Measurements from ENCODE around the gene ALG10B. TPM values are rescaled to one million over a fixed set of nuclear protein-coding genes. Genes with fewer than 3 reads are reported as not detected.
"Not testable (repeated sequence)": the region's sequence is repeated elsewhere in the genome, so short reads cannot be mapped to it uniquely, and the experiment has no call there.

The ALG10B gene
- total and polyA plus RNA-seq, 2 donors (not counting 3 experiments of a cell fraction or from before 2014, with no cell fraction given), result 8.0 to 9.0 TPM

DNA sequence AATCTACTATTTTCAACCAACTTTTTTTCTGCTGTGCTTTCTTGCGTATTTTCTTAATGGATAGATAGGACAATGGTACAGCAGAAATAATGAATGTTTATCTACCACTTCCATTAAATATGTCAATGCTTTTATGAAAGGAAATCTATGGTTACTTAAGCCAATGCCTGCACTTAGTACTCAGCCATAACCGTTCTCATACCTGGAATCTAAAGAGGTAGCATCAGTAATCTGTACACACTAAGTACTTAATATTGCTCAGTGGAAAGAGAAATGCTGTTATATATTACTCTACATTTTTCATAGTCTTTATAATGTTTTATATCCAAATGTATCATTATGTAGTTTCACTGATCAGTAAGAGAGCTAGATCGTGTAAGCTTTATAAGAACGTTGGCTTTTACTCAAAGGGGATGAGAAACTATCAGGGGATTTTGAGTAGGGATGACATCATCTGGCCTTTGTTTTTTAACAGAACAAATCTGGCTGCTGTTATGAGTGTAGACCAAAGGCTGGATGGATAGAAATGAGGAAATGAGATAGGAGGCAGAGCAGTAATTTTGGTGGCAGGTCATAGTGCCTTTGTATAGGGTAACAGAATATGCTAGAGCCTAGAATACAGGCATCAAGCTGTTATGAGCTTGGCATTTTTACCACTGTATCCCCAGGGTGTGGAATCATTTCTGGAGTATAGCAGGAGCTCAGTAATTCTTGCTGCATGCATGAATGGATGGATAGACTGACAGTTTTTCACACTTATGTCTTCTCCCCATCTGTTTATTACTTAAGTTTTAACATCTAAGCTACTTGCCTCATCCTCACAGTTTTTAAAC lies 34.0 kb downstream of the ALG10B start:
- Histone ChIP-seq H3K9me1 (replicated peaks; ENCODE audit: control insufficient read depth, extremely low read depth, insufficient read depth, low read length) (no peaks in the 10 kb centered on the region), H3K27ac (ENCODE audit: insufficient read depth, low read depth, low read length) (no peak overlapping the region), H3K9me3 (replicated peaks; ENCODE audit: control insufficient read depth, insufficient read depth, low read length) (no peaks in the 10 kb centered on the region), H3K4me1 (ENCODE audit: control insufficient read depth, extremely low read depth, insufficient read depth, low read length) (no peaks in the 10 kb centered on the region), H4K20me1 (replicated peaks; ENCODE audit: control insufficient read depth, extremely low read depth, insufficient read depth, low read length) (no peaks in the 10 kb centered on the region), H2AFZ (ENCODE audit: low read depth, low read length) (no peak overlapping the region), H3K4me2 (ENCODE audit: insufficient read depth, low read length) (no peak overlapping the region), H3K27me3 (ENCODE audit: control insufficient read depth in 2 of 2, insufficient read depth in 2 of 2, low read length in 2 of 2) (no peaks in the 10 kb centered on the region), H3K4me3 (replicated peaks in 1 of 3; ENCODE audit: insufficient read depth in 1 of 3, low read depth in 1 of 3, low read length in 3 of 3) (no peak overlapping the region), H3K36me3 (ENCODE audit: control insufficient read depth in 2 of 2, extremely low read depth in 1 of 2, insufficient read depth in 2 of 2, low read length in 2 of 2) (no peaks in the 10 kb centered on the region), H3K79me2 (ENCODE audit: control insufficient read depth, insufficient read depth, low read length) (no peaks in the 10 kb centered on the region), H3K9ac (replicated peaks; ENCODE audit: extremely low read depth, insufficient read depth, low read length) (no peak overlapping the region)
- DNase-seq (ENCODE audit: low read depth, low spot score) (no peak), FAIRE-seq (no peak)
- CTCF ChIA-PET, result no interaction called here
- TF ChIP-seq, protein P1, sequence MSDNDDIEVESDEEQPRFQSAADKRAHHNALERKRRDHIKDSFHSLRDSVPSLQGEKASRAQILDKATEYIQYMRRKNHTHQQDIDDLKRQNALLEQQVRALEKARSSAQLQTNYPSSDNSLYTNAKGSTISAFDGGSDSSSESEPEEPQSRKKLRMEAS (IDR thresholded peaks at IDR 0.05; ENCODE audit: insufficient read depth, insufficient read length), result no peak
- TF ChIP-seq MYC (IDR thresholded peaks at IDR 0.05; ENCODE audit: low read depth, low read length) (no peak), EZH2 (IDR thresholded peaks at IDR 0.05; ENCODE audit: borderline replicate concordance, low read depth, low read length, severe bottlenecking) (no peak), POLR2AphosphoS5 (IDR thresholded peaks at IDR 0.05; ENCODE audit: insufficient read depth, low read depth, low read length) (no peak), POLR2A (IDR thresholded peaks at IDR 0.05; ENCODE audit: low read depth, low read length) (no peak), FOS (IDR thresholded peaks at IDR 0.05; ENCODE audit: borderline replicate concordance, insufficient read depth, low read length) (no peak), GATA2 (IDR thresholded peaks at IDR 0.05; ENCODE audit: insufficient read depth, insufficient read length, low read depth, low read length) (no peak), JUN (IDR thresholded peaks at IDR 0.05; ENCODE audit: borderline replicate concordance, insufficient read depth, insufficient read length, low read depth) (no peak)
- TF ChIP-seq, protein P2, sequence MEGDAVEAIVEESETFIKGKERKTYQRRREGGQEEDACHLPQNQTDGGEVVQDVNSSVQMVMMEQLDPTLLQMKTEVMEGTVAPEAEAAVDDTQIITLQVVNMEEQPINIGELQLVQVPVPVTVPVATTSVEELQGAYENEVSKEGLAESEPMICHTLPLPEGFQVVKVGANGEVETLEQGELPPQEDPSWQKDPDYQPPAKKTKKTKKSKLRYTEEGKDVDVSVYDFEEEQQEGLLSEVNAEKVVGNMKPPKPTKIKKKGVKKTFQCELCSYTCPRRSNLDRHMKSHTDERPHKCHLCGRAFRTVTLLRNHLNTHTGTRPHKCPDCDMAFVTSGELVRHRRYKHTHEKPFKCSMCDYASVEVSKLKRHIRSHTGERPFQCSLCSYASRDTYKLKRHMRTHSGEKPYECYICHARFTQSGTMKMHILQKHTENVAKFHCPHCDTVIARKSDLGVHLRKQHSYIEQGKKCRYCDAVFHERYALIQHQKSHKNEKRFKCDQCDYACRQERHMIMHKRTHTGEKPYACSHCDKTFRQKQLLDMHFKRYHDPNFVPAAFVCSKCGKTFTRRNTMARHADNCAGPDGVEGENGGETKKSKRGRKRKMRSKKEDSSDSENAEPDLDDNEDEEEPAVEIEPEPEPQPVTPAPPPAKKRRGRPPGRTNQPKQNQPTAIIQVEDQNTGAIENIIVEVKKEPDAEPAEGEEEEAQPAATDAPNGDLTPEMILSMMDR (IDR thresholded peaks at IDR 0.05; ENCODE audit: extremely low read depth in 1 of 2, insufficient read depth in 1 of 2, low read depth in 1 of 2, low read length in 2 of 2), result no peak
- BruUV-seq (replicated peaks), result no TSS peak
- intact Hi-C loops (cut with micrococcal nuclease), result no loop called here
- POLR2A ChIA-PET, result no interaction called here
- dilution Hi-C loops (cut with MboI; ENCODE audit: extremely low pct_ligation_motif_present, low sequenced_read_pairs), result no loop called here

DNA sequence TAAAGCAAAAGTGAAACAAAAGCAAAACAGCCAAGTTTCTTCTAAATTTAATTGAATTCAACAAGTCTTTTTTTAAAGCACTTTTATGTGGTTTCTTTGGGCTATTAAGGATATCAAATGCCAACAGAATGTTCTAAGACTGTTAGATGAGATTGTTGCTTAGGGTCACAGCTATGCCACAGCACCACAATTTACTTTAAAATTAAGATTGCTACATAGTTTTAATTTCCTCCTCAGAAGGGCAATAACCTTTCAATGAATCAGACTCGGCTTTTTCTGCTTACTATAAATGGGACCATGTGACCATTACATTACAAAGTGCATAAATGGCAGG lies 34.6 kb downstream of the ALG10B start:
- H3K9me3 ChIP-seq (replicated peaks; ENCODE audit: control insufficient read depth, insufficient read depth, low read length); dilution Hi-C loops (cut with MboI; ENCODE audit: extremely low pct_ligation_motif_present, low sequenced_read_pairs); H3K4me3 ChIP-seq (replicated peaks in 1 of 3; ENCODE audit: insufficient read depth in 1 of 3, low read depth in 1 of 3, low read length in 3 of 3); H3K9ac ChIP-seq (replicated peaks; ENCODE audit: extremely low read depth, insufficient read depth, low read length); H3K9me1 ChIP-seq (replicated peaks; ENCODE audit: control insufficient read depth, extremely low read depth, insufficient read depth, low read length); DNase-seq (ENCODE audit: low read depth, low spot score); H3K4me2 ChIP-seq (ENCODE audit: insufficient read depth, low read length); H3K79me2 ChIP-seq (ENCODE audit: control insufficient read depth, insufficient read depth, low read length); H3K4me1 ChIP-seq (ENCODE audit: control insufficient read depth, extremely low read depth, insufficient read depth, low read length); POLR2A ChIA-PET; H3K27ac ChIP-seq (ENCODE audit: insufficient read depth, low read depth, low read length); H3K27me3 ChIP-seq (ENCODE audit: control insufficient read depth in 2 of 2, insufficient read depth in 2 of 2, low read length in 2 of 2); H4K20me1 ChIP-seq (replicated peaks; ENCODE audit: control insufficient read depth, extremely low read depth, insufficient read depth, low read length); FAIRE-seq; CTCF ChIA-PET; intact Hi-C loops (cut with micrococcal nuclease); H3K36me3 ChIP-seq (ENCODE audit: control insufficient read depth in 2 of 2, extremely low read depth in 1 of 2, insufficient read depth in 2 of 2, low read length in 2 of 2); H2AFZ ChIP-seq (ENCODE audit: low read depth, low read length); BruUV-seq (replicated peaks): not testable (repeated sequence)
